Glutamatergic neuron (in vitro differentiated cells): ENCODE results near the gene TEX54. TPM values are rescaled to one million over a fixed set of nuclear protein-coding genes. Genes with fewer than 3 reads are reported as not detected.

Source experiments
- DNase-seq: peaks from one replicate; pipeline ENCODE4 v3.0.0; 2022
- H3K27ac Mint-ChIP-seq: one replicate; pipeline ENCODE4 v1.8.0; 2020; ENCODE audit warnings: mild to moderate bottlenecking, mixed read lengths, inconsistent platforms; ENCODE audit not compliant: unreplicated experiment
- H3K27me3 Mint-ChIP-seq: one replicate; pipeline ENCODE4 v1.8.0; 2020; ENCODE audit warnings: mild to moderate bottlenecking, moderate library complexity, mixed read lengths, inconsistent platforms; ENCODE audit not compliant: unreplicated experiment
- H3K36me3 Mint-ChIP-seq: one replicate; pipeline ENCODE4 v1.8.0; 2020; ENCODE audit warnings: mild to moderate bottlenecking, mixed read lengths, inconsistent platforms; ENCODE audit not compliant: unreplicated experiment
- H3K4me1 Mint-ChIP-seq: one replicate; pipeline ENCODE4 v1.8.0; 2020; ENCODE audit warnings: mild to moderate bottlenecking, low read depth, mixed read lengths, inconsistent platforms; ENCODE audit not compliant: unreplicated experiment
- H3K4me3 Mint-ChIP-seq: one replicate; pipeline ENCODE4 v1.8.0; 2020; ENCODE audit warnings: mild to moderate bottlenecking, mixed read lengths, inconsistent platforms; ENCODE audit not compliant: unreplicated experiment
- H3K9me3 Mint-ChIP-seq: one replicate; pipeline ENCODE4 v1.8.0; 2020; ENCODE audit warnings: mild to moderate bottlenecking, moderate library complexity, mixed read lengths, inconsistent platforms; ENCODE audit not compliant: unreplicated experiment
- total RNA-seq: library from RNA; stranded (reverse); fragmentation: NEBNext Ultra II Directional; extraction: Animal tissue kit (Norgen Biotek cat#: 25700); gene quantifications from one replicate; pipeline ENCODE4 v1.2.1, GENCODE V29; 2021; ENCODE audit not compliant: unreplicated experiment
- TF ChIP-seq, protein P1 (sequence below): fragments of 200-600 bp; sonication (generic); IDR thresholded peaks from one replicate; pipeline ENCODE4 v1.5.0; 2021; ENCODE audit not compliant: partially characterized antibody, unreplicated experiment

The TEX54 gene
- total RNA-seq, 1 donor from 2014 or later = 1.0 TPM

DNA sequence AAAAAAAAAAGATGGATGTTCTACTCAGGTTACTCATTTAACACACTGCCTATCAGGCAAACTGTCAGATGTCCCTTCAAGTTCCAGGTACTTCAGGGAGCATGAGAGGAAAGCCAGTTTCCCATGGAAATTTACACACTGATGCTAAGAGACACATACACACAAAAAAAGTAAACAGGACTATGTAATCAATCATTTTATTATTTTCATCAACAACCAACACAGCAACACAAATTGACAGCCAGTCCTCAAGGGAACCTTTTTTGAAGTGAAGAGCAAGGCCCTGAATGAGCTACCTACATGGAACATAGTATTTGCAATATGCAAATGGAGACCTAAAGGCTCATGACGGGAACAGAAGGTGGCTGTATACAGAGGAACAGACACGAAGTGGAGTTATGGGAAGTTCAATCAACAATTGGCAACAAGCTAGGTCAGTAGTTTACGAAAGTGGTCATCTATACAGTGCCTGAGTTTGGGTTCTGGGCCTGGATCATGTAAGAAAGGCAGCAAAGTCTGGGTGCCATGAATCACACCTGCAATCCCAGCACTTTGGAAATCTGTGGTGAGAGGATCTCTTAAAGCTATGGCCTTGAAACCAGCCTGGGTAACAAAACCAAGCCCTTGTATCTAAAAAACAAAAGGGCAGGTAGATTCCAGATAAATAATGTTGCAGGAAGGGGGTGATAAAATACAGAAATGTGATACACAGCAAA lies 19.3 kb upstream of the TEX54 start:
- TF ChIP-seq, protein P1, sequence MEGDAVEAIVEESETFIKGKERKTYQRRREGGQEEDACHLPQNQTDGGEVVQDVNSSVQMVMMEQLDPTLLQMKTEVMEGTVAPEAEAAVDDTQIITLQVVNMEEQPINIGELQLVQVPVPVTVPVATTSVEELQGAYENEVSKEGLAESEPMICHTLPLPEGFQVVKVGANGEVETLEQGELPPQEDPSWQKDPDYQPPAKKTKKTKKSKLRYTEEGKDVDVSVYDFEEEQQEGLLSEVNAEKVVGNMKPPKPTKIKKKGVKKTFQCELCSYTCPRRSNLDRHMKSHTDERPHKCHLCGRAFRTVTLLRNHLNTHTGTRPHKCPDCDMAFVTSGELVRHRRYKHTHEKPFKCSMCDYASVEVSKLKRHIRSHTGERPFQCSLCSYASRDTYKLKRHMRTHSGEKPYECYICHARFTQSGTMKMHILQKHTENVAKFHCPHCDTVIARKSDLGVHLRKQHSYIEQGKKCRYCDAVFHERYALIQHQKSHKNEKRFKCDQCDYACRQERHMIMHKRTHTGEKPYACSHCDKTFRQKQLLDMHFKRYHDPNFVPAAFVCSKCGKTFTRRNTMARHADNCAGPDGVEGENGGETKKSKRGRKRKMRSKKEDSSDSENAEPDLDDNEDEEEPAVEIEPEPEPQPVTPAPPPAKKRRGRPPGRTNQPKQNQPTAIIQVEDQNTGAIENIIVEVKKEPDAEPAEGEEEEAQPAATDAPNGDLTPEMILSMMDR = no peak
- no peak for DNase-seq
- H3K4me1 Mint-ChIP-seq = peaks cover 11% of the 10 kb centered on the region
- H3K36me3 Mint-ChIP-seq = peaks cover 3% of the 10 kb centered on the region
- H3K27me3 Mint-ChIP-seq = peaks cover 13% of the 10 kb centered on the region
- peaks cover 17% of the 10 kb centered on the region for H3K9me3 Mint-ChIP-seq
- no peak overlapping the region for H3K27ac Mint-ChIP-seq
- peak overlapping the region; percentile 5 for H3K4me3 Mint-ChIP-seq

DNA sequence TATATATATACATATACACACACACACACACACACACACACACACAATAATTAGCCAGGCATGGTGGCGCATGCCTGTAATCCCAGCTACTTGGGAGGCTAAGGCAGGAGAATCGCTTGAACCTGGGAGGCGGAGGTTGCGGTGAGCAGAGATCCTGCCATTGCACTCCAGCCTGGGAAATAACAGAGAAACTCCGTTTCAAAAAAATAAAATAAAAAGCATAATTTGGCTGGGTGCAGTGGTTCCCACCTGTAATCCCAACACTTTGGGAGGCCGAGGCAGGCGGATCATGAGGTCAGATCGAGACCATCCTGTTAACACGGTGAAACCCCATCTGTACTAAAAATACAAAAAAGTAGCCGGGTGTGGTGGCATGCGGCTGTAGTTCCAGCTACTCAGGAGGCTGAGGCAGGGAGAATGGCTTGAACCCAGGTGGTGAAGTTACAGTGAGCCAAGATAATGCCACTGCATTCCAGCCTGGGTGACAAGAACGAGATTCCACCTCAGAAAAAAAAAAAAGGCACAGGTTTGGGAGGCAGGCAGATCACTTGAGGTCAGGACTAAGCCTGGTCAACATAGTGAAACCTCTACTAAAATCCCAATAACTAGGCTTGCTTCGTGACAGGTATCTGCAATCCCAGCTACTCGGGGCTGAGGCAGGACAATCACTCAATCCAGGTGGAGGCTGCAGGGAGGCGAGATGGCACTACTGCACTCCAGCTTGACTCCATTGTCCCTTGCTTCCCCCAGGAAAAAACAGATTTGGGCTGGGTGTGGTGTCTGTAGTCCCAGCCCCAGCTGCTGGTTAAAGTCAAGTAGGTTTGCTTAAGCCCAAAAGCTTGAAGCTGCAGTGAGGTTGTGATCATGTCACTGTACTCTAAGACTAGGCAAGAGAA lies 18.5 kb upstream of the TEX54 start:
- H3K4me1 Mint-ChIP-seq = peaks cover 11% of the 10 kb centered on the region
- TF ChIP-seq, protein P1 = no peak
- H3K27ac Mint-ChIP-seq = no peak overlapping the region
- peaks cover 15% of the 10 kb centered on the region for H3K9me3 Mint-ChIP-seq
- DNase-seq = no peak
- no peak overlapping the region for H3K4me3 Mint-ChIP-seq
- peaks cover 10% of the 10 kb centered on the region for H3K27me3 Mint-ChIP-seq
- peaks cover 3% of the 10 kb centered on the region for H3K36me3 Mint-ChIP-seq

DNA sequence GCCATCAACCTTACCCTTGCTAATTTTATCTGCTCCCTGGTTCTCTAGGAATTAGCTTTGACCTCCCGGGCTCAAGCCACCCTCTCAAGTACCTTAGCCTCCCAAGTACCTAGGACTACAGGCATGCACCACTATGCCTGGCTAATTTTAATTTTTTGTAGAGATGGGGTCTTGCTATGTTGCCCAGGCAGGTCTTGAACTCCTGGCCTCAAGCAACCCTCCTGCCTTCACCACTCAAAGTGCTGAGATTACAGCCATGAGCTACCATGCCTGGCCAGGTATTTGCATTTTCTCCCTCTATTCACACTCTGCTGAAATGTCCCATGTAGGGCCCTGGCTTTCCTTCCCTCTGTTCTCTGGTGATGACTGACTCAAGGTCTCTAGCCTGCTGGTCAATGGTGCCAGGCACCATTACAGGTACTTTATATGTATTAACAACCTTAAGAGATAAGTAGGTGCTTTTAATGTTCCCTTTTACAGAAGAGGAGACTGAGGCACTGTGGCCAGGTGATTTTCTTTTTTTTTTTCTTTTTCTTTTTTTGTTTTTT lies 15.2 kb upstream of the TEX54 start:
- Mint-ChIP-seq H3K27me3 (no peaks in the 10 kb centered on the region), H3K27ac (no peak overlapping the region), H3K4me3 (no peak overlapping the region), H3K9me3 (peaks cover 3% of the 10 kb centered on the region), H3K4me1 (no peaks in the 10 kb centered on the region), H3K36me3 (no peaks in the 10 kb centered on the region)
- no peak for DNase-seq
- TF ChIP-seq, protein P1 = no peak

DNA sequence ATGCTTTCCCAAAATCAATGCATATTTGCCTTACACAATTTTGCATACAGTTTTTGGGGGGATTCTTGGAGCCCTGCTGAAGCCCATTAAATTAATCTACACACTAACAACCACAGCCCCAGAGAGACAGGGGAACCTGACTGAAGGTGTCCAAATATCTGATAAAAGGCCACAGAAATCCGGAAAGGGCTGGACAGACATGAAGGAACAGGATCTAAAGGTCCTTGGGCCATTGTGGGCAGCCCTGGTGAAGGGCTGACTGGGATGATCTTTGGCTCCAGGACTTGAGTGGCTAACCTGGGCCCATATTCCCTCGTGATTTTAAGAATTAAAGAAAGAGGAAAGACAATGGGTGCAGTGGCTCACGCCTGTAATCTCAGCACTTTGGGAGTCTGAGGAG lies 13.5 kb upstream of the TEX54 start:
- Mint-ChIP-seq H3K4me3 (no peak overlapping the region), H3K27ac (no peak overlapping the region), H3K36me3 (no peaks in the 10 kb centered on the region), H3K4me1 (no peaks in the 10 kb centered on the region), H3K27me3 (no peaks in the 10 kb centered on the region), H3K9me3 (peaks cover 3% of the 10 kb centered on the region)
- TF ChIP-seq, protein P1 = no peak
- DNase-seq = no peak

DNA sequence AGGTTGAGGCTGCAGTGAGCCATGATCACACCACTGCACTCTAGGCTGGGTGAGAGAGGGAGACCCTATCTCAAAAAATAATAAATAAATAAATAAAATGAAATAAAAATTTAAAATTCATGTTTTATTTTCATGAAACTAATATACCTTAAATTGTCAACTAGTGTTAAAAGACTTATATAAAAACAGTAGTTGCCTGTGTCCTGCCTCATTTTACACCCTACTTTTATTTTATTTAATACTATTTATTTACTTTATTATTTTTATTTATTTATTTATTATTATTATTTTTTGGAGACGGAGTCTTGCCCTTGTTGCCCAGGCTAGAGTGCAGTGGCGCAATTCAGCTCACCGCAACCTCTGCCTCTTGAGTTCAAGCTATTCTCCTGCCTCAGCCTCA lies 11.5 kb upstream of the TEX54 start:
- Mint-ChIP-seq H3K27me3 (peaks cover 11% of the 10 kb centered on the region), H3K36me3 (no peaks in the 10 kb centered on the region), H3K4me1 (no peaks in the 10 kb centered on the region), H3K9me3 (peaks cover 10% of the 10 kb centered on the region), H3K27ac (peak overlapping the region; percentile 30), H3K4me3 (no peak overlapping the region)
- TF ChIP-seq, protein P1 = no peak
- DNase-seq = no peak
